IMR-90 (cell line): ENCODE results near the gene SCARB1. TPM values are rescaled to one million over a fixed set of nuclear protein-coding genes. Genes with fewer than 3 reads are reported as not detected.

ENCODE experiments used
- ATAC-seq: fragments of 200-7000 bp; cut with Tn5 transposase; 2 replicates; pipeline ENCODE4 v1.9.1; 2020; ENCODE audit warnings: low read depth, mild to moderate bottlenecking, moderate library complexity
- BruUV-seq: library from RNA; stranded (reverse); fragments of 400-500 nt; replicated peaks from 2 replicates; lab custom pipeline; 2021; lab: Mats Ljungman, UMichigan
- CTCF ChIA-PET: fragments of 300-600 bp; formaldehyde crosslinking; extraction: SDS; loops from one replicate; lab custom pipeline; 2021; ENCODE audit warnings: antibody characterized with exemption; lab: Yijun Ruan, JAX
- POLR2A ChIA-PET: fragments of 300-600 bp; sonication (Branson Sonifier 250); formaldehyde crosslinking; loops from one replicate; lab custom pipeline; 2022; ENCODE audit warnings: antibody characterized with exemption; ENCODE audit not compliant: unreplicated experiment; lab: Charles Lee
- DNase-seq: peaks from one replicate; pipeline ENCODE4 v3.0.0; 2013
- H2AFZ ChIP-seq: replicated peaks from 2 replicates; pipeline ENCODE3; 2013; ENCODE audit warnings: low read length, mild to moderate bottlenecking; ENCODE audit not compliant: poor library complexity
- H2AK5ac ChIP-seq: 2 replicates; pipeline ENCODE4 v1.6.1; 2013; ENCODE audit warnings: low read depth, low read length, inconsistent platforms
- H2AK9ac ChIP-seq: replicated peaks from 2 replicates; pipeline ENCODE3; 2013; ENCODE audit warnings: mild to moderate bottlenecking, low read depth, low read length, moderate library complexity; ENCODE audit not compliant: poor library complexity
- H2BK120ac ChIP-seq: 2 replicates; pipeline ENCODE4 v1.6.1; 2013; ENCODE audit warnings: low read depth, low read length, inconsistent platforms
- H2BK15ac ChIP-seq: 3 replicates; pipeline ENCODE4 v1.6.1; 2013; ENCODE audit warnings: low read depth, low read length, inconsistent platforms
- H2BK20ac ChIP-seq: 2 replicates; pipeline ENCODE4 v1.6.1; 2013; ENCODE audit warnings: low read depth, mild to moderate bottlenecking, inconsistent platforms, low read length, moderate library complexity
- H2BK5ac ChIP-seq: 2 replicates; pipeline ENCODE4 v1.6.1; 2013; ENCODE audit warnings: mild to moderate bottlenecking, low read depth, low read length, inconsistent platforms; ENCODE audit not compliant: poor library complexity, severe bottlenecking
- H3K14ac ChIP-seq: replicated peaks from 2 replicates; pipeline ENCODE4 v1.6.1; 2013; ENCODE audit warnings: low read depth, low read length, inconsistent platforms
- H3K18ac ChIP-seq: 2 replicates; pipeline ENCODE4 v1.6.1; 2013; ENCODE audit warnings: low read depth, low read length, control low read depth
- H3K23ac ChIP-seq: 2 replicates; pipeline ENCODE4 v1.6.1; 2013; ENCODE audit warnings: low read depth, low read length, inconsistent platforms
- H3K27ac ChIP-seq: 2 replicates; pipeline ENCODE4 v1.5.1; 2013; ENCODE audit warnings: mild to moderate bottlenecking, control low read depth, low read length; ENCODE audit not compliant: insufficient read depth
- H3K27me3 ChIP-seq: 2 replicates; pipeline ENCODE4 v1.6.1; 2013; ENCODE audit warnings: low read length; ENCODE audit not compliant: control insufficient read depth, insufficient read depth
- H3K36me3 ChIP-seq: 2 replicates; pipeline ENCODE4 v1.6.1; 2013; ENCODE audit warnings: low read length, mixed read lengths; ENCODE audit not compliant: control insufficient read depth, insufficient read depth
- H3K4ac ChIP-seq: 2 replicates; pipeline ENCODE4 v1.6.1; 2013; ENCODE audit warnings: low read depth, low read length, inconsistent platforms
- H3K4me1 ChIP-seq: 2 replicates; pipeline ENCODE4 v1.6.1; 2013; ENCODE audit warnings: low read length, mixed read lengths; ENCODE audit not compliant: control insufficient read depth, insufficient read depth
- H3K4me2 ChIP-seq: 2 replicates; pipeline ENCODE4 v1.6.1; 2013; ENCODE audit warnings: low read depth, mild to moderate bottlenecking, control low read depth, low read length, moderate library complexity
- H3K4me3 ChIP-seq: 2 replicates; pipeline ENCODE4 v1.5.1; 2013; ENCODE audit warnings: low read depth, mild to moderate bottlenecking, control low read depth, low read length, moderate library complexity; ENCODE audit not compliant: insufficient read depth
- H3K56ac ChIP-seq: 2 replicates; pipeline ENCODE4 v1.6.1; 2013; ENCODE audit warnings: low read length, inconsistent platforms; ENCODE audit not compliant: insufficient read depth; ENCODE audit errors: extremely low read depth
- H3K79me1 ChIP-seq, 2 experiments: 2 replicates each; pipeline ENCODE4 v1.6.1; 2013; ENCODE audit warnings: low read length in 2 of 2, inconsistent platforms in 1 of 2, low read depth in 1 of 2
- H3K9ac ChIP-seq: 2 replicates; pipeline ENCODE4 v1.6.1; 2013; ENCODE audit warnings: low read depth, low read length, control low read depth
- H3K9me1 ChIP-seq: 2 replicates; pipeline ENCODE4 v1.6.1; 2013; ENCODE audit warnings: low read length, inconsistent platforms; ENCODE audit not compliant: insufficient read depth
- H3K9me3 ChIP-seq: 2 replicates; pipeline ENCODE4 v1.6.1; 2013; ENCODE audit warnings: low read length; ENCODE audit not compliant: control insufficient read depth, insufficient read depth
- H4K20me1 ChIP-seq: 2 replicates; pipeline ENCODE4 v1.6.1; 2013; ENCODE audit warnings: low read length, inconsistent platforms; ENCODE audit not compliant: insufficient read depth
- H4K5ac ChIP-seq: 2 replicates; pipeline ENCODE4 v1.6.1; 2013; ENCODE audit warnings: mild to moderate bottlenecking, low read depth, low read length, control low read depth
- H4K8ac ChIP-seq, 2 experiments: 2 replicates each; pipeline ENCODE4 v1.6.1; 2013; ENCODE audit warnings: low read depth in 2 of 2, low read length in 2 of 2, control low read depth in 1 of 2, inconsistent platforms in 1 of 2
- H4K91ac ChIP-seq: 2 replicates; pipeline ENCODE4 v1.6.1; 2013; ENCODE audit warnings: low read depth, low read length, inconsistent platforms; ENCODE audit not compliant: insufficient read depth
- BHLHE40 ChIP-seq: fragments of 150-350 bp; IDR thresholded peaks from 2 replicates; pipeline ENCODE4 v1.6.1; 2016; ENCODE audit warnings: mild to moderate bottlenecking, low read depth, low read length
- CEBPB ChIP-seq: IDR thresholded peaks from 2 replicates; pipeline ENCODE4 v1.6.1; 2012; ENCODE audit warnings: low read depth, low read length, improper control_type of control experiment
- CHD1 ChIP-seq: IDR thresholded peaks from 2 replicates; pipeline ENCODE4 v1.6.1; 2012; ENCODE audit warnings: low read depth, low read length, improper control_type of control experiment
- FOS ChIP-seq: fragments of 150-350 bp; IDR thresholded peaks from 2 replicates; pipeline ENCODE4 v1.6.1; 2016; ENCODE audit warnings: low read depth, low read length
- MAFK ChIP-seq: IDR thresholded peaks from 2 replicates; pipeline ENCODE4 v1.6.1; 2012; ENCODE audit warnings: low read depth, low read length, improper control_type of control experiment
- MAZ ChIP-seq: IDR thresholded peaks from 2 replicates; pipeline ENCODE4 v1.6.1; 2012; ENCODE audit warnings: low read depth, mild to moderate bottlenecking, low read length, improper control_type of control experiment, moderate library complexity, borderline replicate concordance
- MXI1 ChIP-seq: IDR thresholded peaks from 2 replicates; pipeline ENCODE4 v1.6.1; 2012; ENCODE audit warnings: low read depth, mild to moderate bottlenecking, low read length, moderate library complexity, borderline replicate concordance
- NFE2L2 ChIP-seq: fragments of 150-350 bp; IDR thresholded peaks from 2 replicates; pipeline ENCODE4 v1.6.1; 2016; ENCODE audit warnings: low read depth, mild to moderate bottlenecking, low read length
- POLR2A ChIP-seq: IDR thresholded peaks from 2 replicates; pipeline ENCODE4 v1.6.1; 2012; ENCODE audit warnings: mild to moderate bottlenecking, low read depth, low read length
- RAD21 ChIP-seq: IDR thresholded peaks from 2 replicates; pipeline ENCODE4 v1.6.1; 2012; ENCODE audit warnings: low read length, improper control_type of control experiment
- RCOR1 ChIP-seq: IDR thresholded peaks from 2 replicates; pipeline ENCODE4 v1.6.1; 2012; ENCODE audit warnings: mild to moderate bottlenecking, low read length, improper control_type of control experiment; ENCODE audit not compliant: insufficient replicate concordance
- RFX5 ChIP-seq: IDR thresholded peaks from 2 replicates; pipeline ENCODE4 v1.8.0; 2012; ENCODE audit warnings: low read depth, mild to moderate bottlenecking, low read length, moderate library complexity
- SMC3 ChIP-seq: fragments of 150-350 bp; IDR thresholded peaks from 2 replicates; pipeline ENCODE4 v1.6.1; 2016; ENCODE audit warnings: low read depth, mild to moderate bottlenecking, antibody characterized with exemption, low read length, moderate library complexity
- WGBS, 2 experiments: methylation state at CpG; one replicate each; pipeline versions ENCODE4 v1.1.5 to v1.1.7; 2013; ENCODE audit warnings: missing lambda C conversion rate in 2 of 2; ENCODE audit not compliant: insufficient read length in 1 of 2; ENCODE audit errors: extremely low coverage in 2 of 2; 5-methylcytosine and 5-hydroxymethylcytosine counted together
- dilution Hi-C: fragments of 300-500 bp; cut with HindIII; formaldehyde crosslinking; loops from one replicate; pipeline ENCODE4 v1.14.3; 2018; ENCODE audit warnings: low sequenced_read_pairs; ENCODE audit not compliant: unreplicated experiment
- in situ Hi-C: fragments of 300-500 bp; cut with MboI; formaldehyde crosslinking; loops from 3 replicates; pipeline ENCODE4 v1.14.3; 2019; ENCODE audit warnings: low sequenced_read_pairs, inconsistent platforms, mixed read lengths
- intact Hi-C: fragments of 100-400 bp; cut with micrococcal nuclease; formaldehyde crosslinking; loops from 2 replicates; pipeline ENCODE4 v1.10.0; 2022
- polyA plus RNA-seq, 3 experiments: library from polyadenylated mRNA; depleted of rRNA; stranded (reverse); fragments of >200 nt; gene quantifications; 2 replicates each; pipeline ENCODE4 v1.2.3, GENCODE V29; 2012; ENCODE audit warnings: low replicate concordance in 1 of 3
- total RNA-seq: library from RNA; depleted of rRNA; stranded (reverse); fragments of >200 nt; gene quantifications from 2 replicates; pipeline ENCODE4 v1.2.3, GENCODE V29; 2012
- TF ChIP-seq, protein P1 (sequence below): conservative IDR thresholded peaks from 2 replicates; pipeline ENCODE4 v1.5.1; 2012; ENCODE audit warnings: mild to moderate bottlenecking, low read depth, low read length, improper control_type of control experiment
- TF ChIP-seq, protein P2 (sequence below): fragments of 150-350 bp; IDR thresholded peaks from 2 replicates; pipeline ENCODE4 v1.6.1; 2016; ENCODE audit warnings: low read depth, mild to moderate bottlenecking, low read length, moderate library complexity, borderline replicate concordance
- TF ChIP-seq, protein P3 (sequence below): fragments of 150-350 bp; IDR thresholded peaks from 2 replicates; pipeline ENCODE4 v1.6.1; 2017; ENCODE audit warnings: mild to moderate bottlenecking, antibody characterized with exemption, low read length, low read depth

The SCARB1 gene
- total and polyA plus RNA-seq, 2 of the 4 experiments (the other 2 are of a cell fraction), result 3.0 to 24.8 TPM

DNA sequence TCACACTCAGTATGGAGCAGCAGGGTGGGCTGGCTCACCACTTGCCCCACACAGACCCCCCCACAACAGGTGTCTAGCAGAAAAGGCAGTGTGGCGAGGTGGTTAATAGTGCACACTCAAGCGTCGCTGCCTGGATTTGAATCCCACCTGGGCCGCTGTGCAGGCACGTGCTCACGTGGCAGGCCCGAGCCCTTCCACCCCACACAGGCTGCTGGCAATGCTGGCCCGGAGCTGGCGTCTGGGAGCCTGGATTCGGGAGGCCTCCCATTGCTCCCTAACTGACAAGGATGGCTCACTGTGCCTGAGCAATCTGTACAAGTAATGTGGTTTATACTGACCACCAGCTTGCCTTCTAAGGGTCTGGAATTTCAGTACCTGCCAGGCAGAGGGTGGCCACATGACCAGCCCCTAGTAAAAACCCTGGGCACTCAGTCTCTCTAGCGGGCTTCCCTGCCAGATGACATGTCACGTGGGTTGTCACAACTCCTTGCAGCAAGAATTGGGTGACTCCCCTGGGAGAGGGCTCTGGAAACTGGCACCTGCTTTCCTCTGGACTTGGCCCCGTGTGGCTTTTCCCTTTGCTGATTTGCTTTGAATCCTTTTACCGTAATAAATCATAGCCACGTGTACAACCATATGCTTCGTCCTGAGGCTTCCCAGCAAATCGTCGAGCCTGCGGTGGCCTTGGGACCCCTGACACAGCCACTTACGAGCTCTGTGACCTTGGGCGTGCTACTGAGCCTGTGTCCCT is 72.8 kb downstream of the SCARB1 start:
- CTCF ChIA-PET, result no interaction called here
- H4K91ac ChIP-seq, result no peak overlapping the region

More for the DNA sequence above, 72.8 kb downstream of the SCARB1 start:
- Histone ChIP-seq H3K4me3 (no peak overlapping the region), H2BK120ac (no peak overlapping the region), H3K36me3 (no peaks in the 10 kb centered on the region; the same call in 1 of the 2 replicates), H3K4me2 (no peak overlapping the region), H3K79me1 (no peaks in the 10 kb centered on the region), H3K4ac (no peak overlapping the region), H3K23ac (no peak overlapping the region), H3K56ac (no peak overlapping the region), H2BK15ac (no peak overlapping the region), H3K27ac (no peak overlapping the region), H2BK5ac (no peak overlapping the region), H4K8ac (no peak overlapping the region), H3K4me1 (peaks cover 5% of the 10 kb centered on the region; the same call in 1 of the 2 replicates), H4K20me1 (no peaks in the 10 kb centered on the region), H3K27me3 (no peaks in the 10 kb centered on the region), H3K14ac (no peak overlapping the region), H3K18ac (no peak overlapping the region), H3K9ac (no peak overlapping the region), H2AK5ac (no peak overlapping the region), H2AFZ (no peak overlapping the region), H2AK9ac (no peak overlapping the region), H4K5ac (no peak overlapping the region), H3K9me3 (no peaks in the 10 kb centered on the region), H3K9me1 (0 out of 2 replicates have a peak, but pooled peaks cover 5% of the 10 kb centered on the region), H2BK20ac (no peak overlapping the region)
- in situ Hi-C loops (no loop called here), intact Hi-C loops (no loop called here), dilution Hi-C loops (no loop called here)
- 83% methylated on average over 9 of the region's 21 CpGs; no CpG with 5 or more reads in 1 of the 2 experiments for WGBS, 2 experiments
- ATAC-seq (no peak), DNase-seq (no peak)
- TF ChIP-seq SMC3, result no peak
- TF ChIP-seq FOS, result no peak
- no peak for TF ChIP-seq POLR2A
- no peak for TF ChIP-seq CHD1
- TF ChIP-seq RCOR1, result no peak
- TF ChIP-seq RFX5, result no peak
- TF ChIP-seq, protein P1, sequence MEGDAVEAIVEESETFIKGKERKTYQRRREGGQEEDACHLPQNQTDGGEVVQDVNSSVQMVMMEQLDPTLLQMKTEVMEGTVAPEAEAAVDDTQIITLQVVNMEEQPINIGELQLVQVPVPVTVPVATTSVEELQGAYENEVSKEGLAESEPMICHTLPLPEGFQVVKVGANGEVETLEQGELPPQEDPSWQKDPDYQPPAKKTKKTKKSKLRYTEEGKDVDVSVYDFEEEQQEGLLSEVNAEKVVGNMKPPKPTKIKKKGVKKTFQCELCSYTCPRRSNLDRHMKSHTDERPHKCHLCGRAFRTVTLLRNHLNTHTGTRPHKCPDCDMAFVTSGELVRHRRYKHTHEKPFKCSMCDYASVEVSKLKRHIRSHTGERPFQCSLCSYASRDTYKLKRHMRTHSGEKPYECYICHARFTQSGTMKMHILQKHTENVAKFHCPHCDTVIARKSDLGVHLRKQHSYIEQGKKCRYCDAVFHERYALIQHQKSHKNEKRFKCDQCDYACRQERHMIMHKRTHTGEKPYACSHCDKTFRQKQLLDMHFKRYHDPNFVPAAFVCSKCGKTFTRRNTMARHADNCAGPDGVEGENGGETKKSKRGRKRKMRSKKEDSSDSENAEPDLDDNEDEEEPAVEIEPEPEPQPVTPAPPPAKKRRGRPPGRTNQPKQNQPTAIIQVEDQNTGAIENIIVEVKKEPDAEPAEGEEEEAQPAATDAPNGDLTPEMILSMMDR, result no peak
- TF ChIP-seq, protein P2, sequence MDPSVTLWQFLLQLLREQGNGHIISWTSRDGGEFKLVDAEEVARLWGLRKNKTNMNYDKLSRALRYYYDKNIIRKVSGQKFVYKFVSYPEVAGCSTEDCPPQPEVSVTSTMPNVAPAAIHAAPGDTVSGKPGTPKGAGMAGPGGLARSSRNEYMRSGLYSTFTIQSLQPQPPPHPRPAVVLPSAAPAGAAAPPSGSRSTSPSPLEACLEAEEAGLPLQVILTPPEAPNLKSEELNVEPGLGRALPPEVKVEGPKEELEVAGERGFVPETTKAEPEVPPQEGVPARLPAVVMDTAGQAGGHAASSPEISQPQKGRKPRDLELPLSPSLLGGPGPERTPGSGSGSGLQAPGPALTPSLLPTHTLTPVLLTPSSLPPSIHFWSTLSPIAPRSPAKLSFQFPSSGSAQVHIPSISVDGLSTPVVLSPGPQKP, result no peak
- TF ChIP-seq MXI1, result no peak
- no peak for TF ChIP-seq BHLHE40
- TF ChIP-seq MAFK, result no peak
- no peak for TF ChIP-seq RAD21
- TF ChIP-seq MAZ, result no peak
- TF ChIP-seq, protein P3, sequence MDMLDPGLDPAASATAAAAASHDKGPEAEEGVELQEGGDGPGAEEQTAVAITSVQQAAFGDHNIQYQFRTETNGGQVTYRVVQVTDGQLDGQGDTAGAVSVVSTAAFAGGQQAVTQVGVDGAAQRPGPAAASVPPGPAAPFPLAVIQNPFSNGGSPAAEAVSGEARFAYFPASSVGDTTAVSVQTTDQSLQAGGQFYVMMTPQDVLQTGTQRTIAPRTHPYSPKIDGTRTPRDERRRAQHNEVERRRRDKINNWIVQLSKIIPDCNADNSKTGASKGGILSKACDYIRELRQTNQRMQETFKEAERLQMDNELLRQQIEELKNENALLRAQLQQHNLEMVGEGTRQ, result no peak
- TF ChIP-seq NFE2L2, result no peak
- no peak for TF ChIP-seq CEBPB
- BruUV-seq, result no TSS peak
- POLR2A ChIA-PET, result no interaction called here
